Ovary (tissue), 9 donors: ENCODE data around the gene OPRD1. TPM values are rescaled to one million over a fixed set of nuclear protein-coding genes. Genes with fewer than 3 reads are reported as not detected.
A peak's percentile ranks its signal among the peaks of the same experiment; 100 is the strongest.

Experiments
- DNase-seq, 5 donors: peaks; one replicate each; pipeline ENCODE4 v3.0.0-alpha.2; 2019 to 2020
- H3K27ac ChIP-seq, 2 donors: fragments of 200-600 bp; one replicate each; pipeline versions ENCODE4 v1.5.1 to v1.8.0; 2019 to 2022
- H3K27me3 ChIP-seq: fragments of 200-600 bp; one replicate; pipeline ENCODE4 v1.8.0; 2022
- H3K36me3 ChIP-seq: fragments of 200-600 bp; sonication (generic); one replicate; pipeline ENCODE4 v1.5.1; 2019
- H3K4me1 ChIP-seq: one replicate; pipeline ENCODE4 v1.8.1; 2013; ENCODE audit warnings: mild to moderate bottlenecking, moderate library complexity; ENCODE audit not compliant: insufficient read depth
- H3K4me3 ChIP-seq: fragments of 200-600 bp; sonication (generic); one replicate; pipeline ENCODE4 v1.5.1; 2017
- H3K9me3 ChIP-seq, 2 donors: fragments of 200-600 bp in 1 of 2; sonication (generic) in 1 of 2; one replicate each; pipeline versions ENCODE4 v1.5.1 to v1.8.1; 2013 to 2019; ENCODE audit warnings: mild to moderate bottlenecking in 1 of 2, moderate library complexity in 1 of 2
- EP300 ChIP-seq: sonication (generic); formaldehyde crosslinking; IDR thresholded peaks from one replicate; pipeline ENCODE4 v1.6.1; 2017; ENCODE audit warnings: antibody characterized with exemption
- POLR2A ChIP-seq: fragments of 450-650 bp; IDR thresholded peaks from one replicate; pipeline ENCODE4 v1.6.1; 2017; ENCODE audit warnings: antibody characterized with exemption, mild to moderate bottlenecking, moderate library complexity
- WGBS, 3 donors: extraction: QIAGEN DNeasy Blood & Tissue Kit in 1 of 3; methylation state at CpG; one replicate each; pipeline versions ENCODE4 v1.1.5 to v1.1.7; 2013 to 2017; 5-methylcytosine and 5-hydroxymethylcytosine counted together
- intact Hi-C, 4 donors: fragments of 100-400 bp; cut with DNase I; formaldehyde crosslinking; loops; one replicate each; pipeline versions ENCODE4 v1.11.0 to v1.15.1; 2022 to 2023
- polyA plus RNA-seq, 2 donors: library from polyadenylated mRNA; stranded (reverse); fragments of 200-250 nt in 1 of 2; fragments of 350-450 nt in 1 of 2; fragmentation: Illumina TruSeq in 1 of 2; extraction: RNeasy Lipid Tissue Mini Kit (QIAGEN cat#74804) in 1 of 2; gene quantifications; one replicate each; pipeline ENCODE4 v1.2.3, GENCODE V29; 2013 to 2014
- total RNA-seq, 7 donors: library from RNA; depleted of rRNA in 2 of 7; stranded (reverse); fragments of >200 nt in 2 of 7; fragmentation: NEBNext Ultra II Directional in 3 of 7; extraction: Animal tissue kit (Norgen Biotek cat#: 25700) in 3 of 7; gene quantifications; one replicate each; pipeline versions ENCODE4 v1.1.0 to v1.2.4, GENCODE V29; 2016 to 2023
- TF ChIP-seq, protein P1 (sequence below), 3 donors: fragments of 450-650 bp in 2 of 3; fragments of 200-600 bp in 1 of 3; IDR thresholded peaks; one replicate each; pipeline versions ENCODE4 v1.5.1 to v1.8.0; 2016 to 2022; ENCODE audit warnings: antibody characterized with exemption in 3 of 3, mild to moderate bottlenecking in 1 of 3
- donor health status: DM: no; HTN: no; CAD: no; lungs with moderate emphysema.
- donor health status: DM: no; HTN: no; CAD: no.
- donor health status: Bipolar disorder and iron deficiency.
- donor health status: DM: yes; HTN: yes; CAD: no.
- donor health status: DM: no; HTN: no; CAD: no.
- donor health status: DM: yes; HTN: yes; CAD: no.

OPRD1 gene
- total and polyA plus RNA-seq, 9 donors = 0.02 TPM; not detected in 8

GRCh38 chr1:28895896-28896608, 84.1 kb downstream of the OPRD1 start:
- Histone ChIP-seq H3K27me3 (no peaks in the 10 kb centered on the region), H3K4me1 (peaks cover 9% of the 10 kb centered on the region), H3K9me3 (no peaks in the 10 kb centered on the region), H3K4me3 (no peak overlapping the region), H3K27ac (no peak overlapping the region), H3K36me3 (no peaks in the 10 kb centered on the region)
- TF ChIP-seq, protein P1, sequence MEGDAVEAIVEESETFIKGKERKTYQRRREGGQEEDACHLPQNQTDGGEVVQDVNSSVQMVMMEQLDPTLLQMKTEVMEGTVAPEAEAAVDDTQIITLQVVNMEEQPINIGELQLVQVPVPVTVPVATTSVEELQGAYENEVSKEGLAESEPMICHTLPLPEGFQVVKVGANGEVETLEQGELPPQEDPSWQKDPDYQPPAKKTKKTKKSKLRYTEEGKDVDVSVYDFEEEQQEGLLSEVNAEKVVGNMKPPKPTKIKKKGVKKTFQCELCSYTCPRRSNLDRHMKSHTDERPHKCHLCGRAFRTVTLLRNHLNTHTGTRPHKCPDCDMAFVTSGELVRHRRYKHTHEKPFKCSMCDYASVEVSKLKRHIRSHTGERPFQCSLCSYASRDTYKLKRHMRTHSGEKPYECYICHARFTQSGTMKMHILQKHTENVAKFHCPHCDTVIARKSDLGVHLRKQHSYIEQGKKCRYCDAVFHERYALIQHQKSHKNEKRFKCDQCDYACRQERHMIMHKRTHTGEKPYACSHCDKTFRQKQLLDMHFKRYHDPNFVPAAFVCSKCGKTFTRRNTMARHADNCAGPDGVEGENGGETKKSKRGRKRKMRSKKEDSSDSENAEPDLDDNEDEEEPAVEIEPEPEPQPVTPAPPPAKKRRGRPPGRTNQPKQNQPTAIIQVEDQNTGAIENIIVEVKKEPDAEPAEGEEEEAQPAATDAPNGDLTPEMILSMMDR (IDR thresholded peaks at IDR 0.05) = no peak
- TF ChIP-seq POLR2A (no peak), EP300 (no peak)
- intact Hi-C loops = no loop called here
- WGBS, 3 donors = 58 to 73% (median 62%) methylated on average over 4 of the region's 4 CpGs
- no peak for DNase-seq

- Histone ChIP-seq H3K36me3 (no peaks in the 10 kb centered on the region), H3K4me1 (peaks cover 9% of the 10 kb centered on the region), H3K27ac (no peak overlapping the region), H3K9me3 (no peaks in the 10 kb centered on the region), H3K27me3 (no peaks in the 10 kb centered on the region), H3K4me3 (no peak overlapping the region)
- no peak for TF ChIP-seq EP300
- TF ChIP-seq POLR2A = no peak
- TF ChIP-seq, protein P1 (IDR thresholded peaks at IDR 0.05) = no peak
- WGBS, 3 donors = 59 to 71% (median 59%) methylated on average over 3 of the region's 3 CpGs
- intact Hi-C loops = no loop called here
- no peak for DNase-seq
Observed at GRCh38 chr1:28896609-28896986, 84.6 kb downstream of the OPRD1 start.

DNA sequence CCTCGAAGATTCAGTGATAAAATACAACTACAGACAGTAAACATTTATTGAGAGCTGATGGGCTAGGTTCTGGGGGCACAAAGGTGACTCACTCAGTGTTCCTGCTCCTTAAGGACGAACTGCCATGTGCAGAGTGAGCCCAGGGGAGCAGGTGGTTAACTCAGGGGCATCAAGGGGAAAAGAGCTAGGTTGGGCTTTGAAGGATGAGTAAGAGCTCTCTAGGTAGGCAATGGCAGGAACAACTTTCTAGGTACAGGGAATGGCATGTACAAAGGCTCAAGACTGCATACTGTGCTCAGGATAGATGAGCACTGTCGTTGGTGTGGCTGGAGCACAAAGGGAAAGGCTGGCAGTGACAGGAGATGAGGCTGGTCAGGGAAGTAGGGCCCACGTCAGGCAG, 85.8 kb downstream of the OPRD1 start:
- Histone ChIP-seq H3K4me1 (peaks cover 9% of the 10 kb centered on the region), H3K4me3 (no peak overlapping the region), H3K27me3 (no peaks in the 10 kb centered on the region), H3K9me3 (no peaks in the 10 kb centered on the region), H3K36me3 (no peaks in the 10 kb centered on the region), H3K27ac (peak overlapping the region in 1 of 2 donors; percentile 1)
- DNase-seq = no peak
- TF ChIP-seq EP300 (no peak), POLR2A (no peak)
- TF ChIP-seq, protein P1 (IDR thresholded peaks at IDR 0.05) = no peak
- intact Hi-C loops = no loop called here
- WGBS, 3 donors = 82 to 83% (median 82%) methylated on average over 4 of the region's 4 CpGs

DNA sequence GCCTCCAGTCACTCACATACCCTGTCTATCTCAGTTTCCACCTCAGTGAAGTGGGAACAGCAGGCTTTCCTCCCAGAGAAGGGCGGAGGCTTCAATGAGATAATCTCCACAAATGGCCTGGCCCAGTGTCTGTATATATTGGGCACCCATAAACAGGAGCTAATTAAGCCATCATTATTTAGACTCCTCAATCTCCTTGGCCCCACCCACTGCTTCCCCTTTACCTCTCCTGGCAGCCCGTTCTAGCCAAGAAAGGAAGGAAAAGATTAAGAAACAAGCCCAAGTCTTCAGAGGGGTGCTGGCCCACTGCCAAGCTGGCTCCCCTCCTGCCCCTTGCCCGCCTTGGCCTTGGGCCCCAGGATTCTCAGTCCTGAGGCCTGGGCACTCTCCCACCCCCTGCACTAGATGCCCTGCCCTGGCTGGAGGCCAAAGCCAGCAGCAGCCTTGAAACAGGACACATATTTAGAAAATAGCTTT, 86.5 kb downstream of the OPRD1 start:
- Histone ChIP-seq H3K27ac (peak overlapping the region in 1 of 2 donors; percentile 1), H3K9me3 (no peaks in the 10 kb centered on the region), H3K27me3 (no peaks in the 10 kb centered on the region), H3K36me3 (no peaks in the 10 kb centered on the region), H3K4me1 (peaks cover 9% of the 10 kb centered on the region), H3K4me3 (no peak overlapping the region)
- intact Hi-C loops = no loop called here
- peak; percentile 52 to 84 (median 69) for DNase-seq
- WGBS, 3 donors = 29 to 41% (median 32%) methylated on average over 3 of the region's 3 CpGs
- TF ChIP-seq, protein P1 (IDR thresholded peaks at IDR 0.05) = no peak
- no peak for TF ChIP-seq POLR2A
- TF ChIP-seq EP300 = no peak
